ENCODE data around the gene AMMECR1.

DNA sequence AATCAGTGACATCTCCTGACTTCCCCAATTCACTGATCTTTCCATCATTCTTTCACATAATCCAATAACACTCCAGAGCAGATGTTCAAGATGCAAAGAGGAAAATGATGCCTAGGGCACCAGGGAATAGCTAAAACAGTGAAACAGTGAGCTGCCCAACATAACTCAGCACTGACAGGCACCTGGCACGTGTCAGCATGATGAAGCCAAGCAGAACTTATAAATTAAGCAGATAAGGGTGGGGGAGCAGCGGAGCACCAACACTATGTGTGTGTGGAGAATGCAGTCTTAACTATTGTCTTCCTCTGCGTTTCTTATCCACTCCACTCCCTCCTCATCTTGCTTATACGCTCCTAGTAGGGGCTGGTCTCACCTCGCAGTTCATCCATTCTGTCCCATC, 89.4 kb downstream of the AMMECR1 start:
- TF ChIP-seq, protein P1, sequence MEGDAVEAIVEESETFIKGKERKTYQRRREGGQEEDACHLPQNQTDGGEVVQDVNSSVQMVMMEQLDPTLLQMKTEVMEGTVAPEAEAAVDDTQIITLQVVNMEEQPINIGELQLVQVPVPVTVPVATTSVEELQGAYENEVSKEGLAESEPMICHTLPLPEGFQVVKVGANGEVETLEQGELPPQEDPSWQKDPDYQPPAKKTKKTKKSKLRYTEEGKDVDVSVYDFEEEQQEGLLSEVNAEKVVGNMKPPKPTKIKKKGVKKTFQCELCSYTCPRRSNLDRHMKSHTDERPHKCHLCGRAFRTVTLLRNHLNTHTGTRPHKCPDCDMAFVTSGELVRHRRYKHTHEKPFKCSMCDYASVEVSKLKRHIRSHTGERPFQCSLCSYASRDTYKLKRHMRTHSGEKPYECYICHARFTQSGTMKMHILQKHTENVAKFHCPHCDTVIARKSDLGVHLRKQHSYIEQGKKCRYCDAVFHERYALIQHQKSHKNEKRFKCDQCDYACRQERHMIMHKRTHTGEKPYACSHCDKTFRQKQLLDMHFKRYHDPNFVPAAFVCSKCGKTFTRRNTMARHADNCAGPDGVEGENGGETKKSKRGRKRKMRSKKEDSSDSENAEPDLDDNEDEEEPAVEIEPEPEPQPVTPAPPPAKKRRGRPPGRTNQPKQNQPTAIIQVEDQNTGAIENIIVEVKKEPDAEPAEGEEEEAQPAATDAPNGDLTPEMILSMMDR (conservative IDR thresholded peaks at IDR 0.05 in 1 of 2, IDR thresholded peaks at IDR 0.05 in 1 of 2; ENCODE audit: extremely low read depth in 1 of 2, insufficient read depth in 1 of 2, low read depth in 1 of 2, low read length in 2 of 2) = no peak
- no peak for TF ChIP-seq EZH2 (IDR thresholded peaks at IDR 0.05; ENCODE audit: borderline replicate concordance, low read length)
